Measurements from ENCODE around the gene SUSD1.

The SUSD1 gene

DNA sequence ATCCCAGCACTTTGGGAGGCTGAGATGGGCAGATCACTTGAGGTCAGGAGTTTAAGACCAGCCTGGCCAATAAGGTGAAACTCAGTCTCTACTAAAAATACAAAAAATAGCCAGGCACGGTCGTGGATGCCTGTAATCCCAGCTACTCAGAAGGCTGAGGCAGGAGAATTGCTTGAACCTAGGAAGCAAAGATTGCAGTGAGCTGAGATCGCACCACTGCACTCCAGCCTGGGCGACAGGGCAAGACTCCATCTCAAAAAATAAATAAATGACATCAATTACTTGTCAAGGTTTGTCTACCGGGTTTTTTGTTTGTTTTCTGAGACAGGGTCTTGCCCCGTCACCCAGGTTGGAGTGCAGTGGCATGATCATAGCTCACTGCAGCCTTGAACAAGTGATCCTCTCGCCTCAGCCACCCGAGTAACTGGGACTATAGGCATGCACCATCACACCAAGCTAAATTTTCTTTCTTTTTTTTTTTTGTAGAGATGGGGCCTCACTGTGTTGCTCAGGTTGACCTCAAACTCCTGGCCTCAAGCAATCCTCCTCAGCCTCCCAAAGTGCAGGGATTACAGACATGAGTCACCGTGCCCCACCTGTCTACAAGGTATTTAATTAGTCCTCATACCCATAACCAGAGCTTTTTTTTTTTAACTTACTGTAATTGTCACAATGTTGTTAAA is 64.9 kb downstream of the SUSD1 start:
- H3K4me3 ChIP-seq (ENCODE audit: control insufficient read depth, low read depth, low read length) = no peak overlapping the region
- DNase-seq (ENCODE audit: low read depth) = no peak
- TF ChIP-seq, protein P1, sequence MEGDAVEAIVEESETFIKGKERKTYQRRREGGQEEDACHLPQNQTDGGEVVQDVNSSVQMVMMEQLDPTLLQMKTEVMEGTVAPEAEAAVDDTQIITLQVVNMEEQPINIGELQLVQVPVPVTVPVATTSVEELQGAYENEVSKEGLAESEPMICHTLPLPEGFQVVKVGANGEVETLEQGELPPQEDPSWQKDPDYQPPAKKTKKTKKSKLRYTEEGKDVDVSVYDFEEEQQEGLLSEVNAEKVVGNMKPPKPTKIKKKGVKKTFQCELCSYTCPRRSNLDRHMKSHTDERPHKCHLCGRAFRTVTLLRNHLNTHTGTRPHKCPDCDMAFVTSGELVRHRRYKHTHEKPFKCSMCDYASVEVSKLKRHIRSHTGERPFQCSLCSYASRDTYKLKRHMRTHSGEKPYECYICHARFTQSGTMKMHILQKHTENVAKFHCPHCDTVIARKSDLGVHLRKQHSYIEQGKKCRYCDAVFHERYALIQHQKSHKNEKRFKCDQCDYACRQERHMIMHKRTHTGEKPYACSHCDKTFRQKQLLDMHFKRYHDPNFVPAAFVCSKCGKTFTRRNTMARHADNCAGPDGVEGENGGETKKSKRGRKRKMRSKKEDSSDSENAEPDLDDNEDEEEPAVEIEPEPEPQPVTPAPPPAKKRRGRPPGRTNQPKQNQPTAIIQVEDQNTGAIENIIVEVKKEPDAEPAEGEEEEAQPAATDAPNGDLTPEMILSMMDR (IDR thresholded peaks at IDR 0.05; ENCODE audit: control insufficient read depth, insufficient read depth, low read depth, low read length, missing control alignments) = no peak

DNA sequence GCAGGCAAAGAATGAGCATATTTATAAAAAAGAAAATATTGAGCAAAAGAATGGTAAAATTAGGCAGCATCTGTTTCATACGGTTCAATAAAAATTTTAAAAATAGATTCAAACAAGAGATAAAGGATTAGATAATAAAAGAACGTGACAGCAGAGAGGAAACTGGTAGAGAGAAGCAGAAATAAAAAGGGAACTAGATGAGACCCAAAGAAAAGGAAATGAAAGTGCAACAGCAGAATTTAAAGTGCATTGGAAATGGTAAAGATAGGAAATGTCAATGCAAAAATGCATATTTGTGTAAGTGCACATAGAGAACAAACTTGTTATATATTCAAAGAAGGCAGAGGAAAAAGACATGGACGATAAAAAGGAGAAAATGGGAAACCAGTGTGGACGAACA is 70.2 kb downstream of the SUSD1 start:
- no peak for DNase-seq (ENCODE audit: low read depth)
- H3K4me3 ChIP-seq (ENCODE audit: control insufficient read depth, low read depth, low read length) = no peak overlapping the region
- TF ChIP-seq, protein P1 (IDR thresholded peaks at IDR 0.05; ENCODE audit: control insufficient read depth, insufficient read depth, low read depth, low read length, missing control alignments) = no peak

DNA sequence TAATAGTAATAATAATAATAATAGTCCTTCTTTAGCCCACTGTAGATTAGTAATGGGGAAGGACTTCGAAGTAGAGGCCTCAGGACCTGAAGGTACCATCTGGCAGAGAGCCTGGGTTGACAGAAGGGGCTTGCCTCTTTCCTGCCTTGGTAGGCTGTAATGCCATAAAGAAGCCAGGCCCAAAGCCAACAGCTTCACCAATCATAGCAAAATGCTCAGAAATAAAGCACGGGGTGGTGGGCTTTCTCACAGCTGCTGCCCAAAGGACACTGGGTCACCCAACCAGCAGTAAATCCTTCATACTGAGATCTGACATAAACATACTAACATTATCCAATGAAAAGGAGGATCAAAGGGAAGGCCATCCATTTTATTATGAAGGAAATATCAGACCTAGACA is 70.7 kb downstream of the SUSD1 start:
- no peak overlapping the region for H3K4me3 ChIP-seq (ENCODE audit: control insufficient read depth, low read depth, low read length)
- no peak for DNase-seq (ENCODE audit: low read depth)
- TF ChIP-seq, protein P1 (IDR thresholded peaks at IDR 0.05; ENCODE audit: control insufficient read depth, insufficient read depth, low read depth, low read length, missing control alignments) = no peak

DNA sequence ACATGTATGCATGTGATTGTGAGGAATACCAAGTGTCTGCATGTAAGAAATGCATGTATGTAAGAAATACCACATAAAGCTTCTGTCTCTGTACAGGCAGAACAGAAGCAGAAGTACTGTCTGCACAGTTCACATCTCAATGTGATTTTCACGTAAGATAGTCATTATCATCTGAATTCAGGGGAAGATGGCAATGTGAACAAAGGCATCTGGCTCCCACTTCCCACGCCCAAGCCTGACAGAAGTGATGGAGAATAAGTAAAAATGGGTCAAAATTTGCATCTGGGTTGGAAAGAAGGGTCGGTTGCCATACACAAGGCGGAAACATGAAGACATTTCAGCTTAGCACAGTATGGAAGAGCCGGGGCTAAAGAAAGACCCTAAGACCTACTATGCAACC is 71.7 kb downstream of the SUSD1 start:
- no peak overlapping the region for H3K4me3 ChIP-seq (ENCODE audit: control insufficient read depth, low read depth, low read length)
- TF ChIP-seq, protein P1 (IDR thresholded peaks at IDR 0.05; ENCODE audit: control insufficient read depth, insufficient read depth, low read depth, low read length, missing control alignments) = no peak
- no peak for DNase-seq (ENCODE audit: low read depth)

DNA sequence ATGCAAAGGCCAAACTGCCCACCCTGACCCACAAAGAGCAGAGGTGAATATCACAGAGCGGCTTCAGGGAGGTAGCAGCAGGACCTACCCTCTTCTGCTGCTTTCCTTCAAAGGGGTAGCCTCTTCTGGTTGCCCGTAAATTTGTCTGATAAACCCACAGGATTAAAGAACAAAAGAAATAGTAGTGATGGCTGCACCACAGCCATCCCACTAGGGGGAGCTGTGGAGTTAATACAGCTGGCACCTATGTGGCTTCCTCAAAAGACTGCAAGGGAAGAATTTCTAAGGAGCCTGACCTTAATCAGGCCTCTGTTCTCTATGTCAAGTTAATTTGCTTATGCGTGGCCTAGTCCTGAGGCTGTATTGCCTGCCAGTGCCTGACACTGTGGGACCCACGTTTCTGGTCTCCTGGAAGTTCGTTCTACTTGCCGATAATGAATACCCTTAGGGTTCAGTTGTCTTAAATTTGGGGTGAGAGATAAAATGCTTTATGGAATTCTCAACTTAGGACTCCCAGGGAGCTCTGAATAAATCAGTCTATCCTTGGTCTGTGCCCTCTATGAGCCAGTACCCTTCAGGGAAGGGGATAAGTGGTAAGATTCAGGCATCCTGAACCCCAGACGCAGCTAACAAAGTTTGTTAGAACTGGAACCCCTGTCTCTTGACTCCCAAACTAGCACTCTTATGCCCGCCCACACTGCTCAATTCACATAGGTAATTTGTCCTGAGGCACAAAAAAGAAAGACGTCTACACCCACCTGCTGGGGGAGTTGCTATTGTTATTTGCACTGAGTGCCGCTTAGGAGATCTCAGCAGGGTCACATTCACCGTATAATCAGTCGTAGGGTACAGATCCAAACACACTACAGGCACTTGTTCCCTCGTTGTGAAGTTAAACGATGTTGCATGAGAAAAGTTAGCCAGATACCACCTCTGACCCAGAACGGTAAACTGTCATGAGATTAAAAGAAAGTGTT is 77.1 kb downstream of the SUSD1 start:
- no peak overlapping the region for H3K4me3 ChIP-seq (ENCODE audit: control insufficient read depth, low read depth, low read length)
- DNase-seq (ENCODE audit: low read depth) = no peak

DNA sequence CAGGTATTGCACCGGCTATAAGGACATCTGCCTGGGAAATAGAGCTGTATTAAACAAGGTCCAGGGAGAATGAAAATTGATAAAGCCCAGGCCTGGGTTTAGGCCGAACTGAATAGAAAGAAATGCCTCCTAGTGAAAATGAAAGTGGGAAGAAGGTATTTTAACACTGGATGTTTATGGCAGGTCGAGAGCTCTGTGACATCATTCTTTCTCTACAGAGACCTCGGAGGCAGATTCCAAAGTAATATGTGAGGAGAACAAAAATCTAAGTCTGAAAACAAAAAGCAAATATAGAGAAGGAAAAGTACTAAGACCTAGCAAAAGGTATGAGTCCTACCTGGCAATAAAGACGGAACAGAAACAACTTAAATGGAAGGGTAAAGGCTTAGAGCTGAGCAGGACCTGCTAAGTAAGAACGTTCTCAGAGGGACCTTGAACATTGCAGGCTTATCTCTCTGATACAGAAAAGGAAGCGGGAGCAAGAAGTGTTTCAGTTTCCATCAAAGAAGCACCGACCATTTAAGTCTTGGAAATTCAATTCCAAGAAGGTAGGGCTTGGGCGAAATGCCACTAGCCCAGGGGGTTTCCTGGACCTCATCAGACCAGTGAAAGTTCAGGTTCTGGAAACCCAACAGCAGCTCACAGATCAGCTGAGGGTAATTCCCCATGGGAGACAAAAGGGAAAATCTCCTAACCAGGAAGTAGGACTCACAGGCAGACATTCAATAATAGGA is 80.0 kb downstream of the SUSD1 start:
- TF ChIP-seq, protein P1 (IDR thresholded peaks at IDR 0.05; ENCODE audit: control insufficient read depth, insufficient read depth, low read depth, low read length, missing control alignments) = no peak
- DNase-seq (ENCODE audit: low read depth) = no peak
- H3K4me3 ChIP-seq (ENCODE audit: control insufficient read depth, low read depth, low read length) = no peak overlapping the region

More for the DNA sequence above, 77.1 kb downstream of the SUSD1 start:
- TF ChIP-seq, protein P1 (IDR thresholded peaks at IDR 0.05; ENCODE audit: control insufficient read depth, insufficient read depth, low read depth, low read length, missing control alignments) = peak; percentile 87
